ENCODE results near the gene CHD2. TPM values are rescaled to one million over a fixed set of nuclear protein-coding genes. Genes with fewer than 3 reads are reported as not detected.

CHD2 gene
- total RNA-seq, 1 experiment from 2014 or later: 120 TPM

DNA sequence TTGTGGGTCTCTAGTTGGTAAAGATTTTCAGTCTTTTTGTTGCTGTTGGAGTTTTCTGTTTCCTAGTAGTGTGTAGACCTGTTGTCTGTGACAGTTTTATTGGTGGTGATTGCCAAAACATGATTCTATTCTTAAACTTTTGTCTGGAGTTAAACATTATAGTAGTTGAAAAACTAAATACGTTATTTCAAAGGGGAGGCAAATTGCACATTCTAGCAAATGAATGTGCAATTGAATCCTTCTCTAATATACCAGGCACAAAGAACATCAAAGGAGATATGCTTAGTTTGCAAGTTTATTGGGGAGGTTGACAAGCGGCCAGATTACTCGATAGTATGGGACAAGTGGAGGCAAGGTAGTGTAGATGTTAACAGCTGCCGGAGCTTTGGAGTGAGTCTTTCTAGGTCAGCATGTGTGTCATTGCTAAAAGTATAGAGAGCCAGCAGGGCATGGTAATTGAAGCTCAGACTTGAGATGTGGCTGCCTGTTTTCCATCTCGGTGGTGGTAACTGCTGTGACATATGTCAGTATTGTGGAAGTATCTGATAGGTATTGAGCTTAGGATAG, 20.6 kb downstream of the CHD2 start:
- Histone ChIP-seq H2AFZ (no peak overlapping the region), H3K4me3 (peak overlapping the region; percentile 31; the same call in 1 of the 2 replicates), H3K9me3 (ENCODE audit: insufficient read depth, low read depth) (no peaks in the 10 kb centered on the region), H3K4me2 (peak overlapping the region; percentile 75), H3K9me2 (ENCODE audit: insufficient read depth) (no peaks in the 10 kb centered on the region), H3K36me3 (ENCODE audit: low read depth) (peaks cover 55% of the 10 kb centered on the region), H3K4me1 (replicated peaks; ENCODE audit: insufficient read depth) (peaks cover 74% of the 10 kb centered on the region), H3K27me3 (ENCODE audit: insufficient read depth, low read depth) (no peaks in the 10 kb centered on the region), H3F3A (ENCODE audit: insufficient read depth, low read depth) (peaks cover 81% of the 10 kb centered on the region), H3K79me2 (ENCODE audit: low read depth) (peaks cover 92% of the 10 kb centered on the region), H3K27ac (peak overlapping the region; percentile 97), H4K20me1 (ENCODE audit: insufficient read depth) (no peaks in the 10 kb centered on the region)
- intact Hi-C loops (cut with micrococcal nuclease; ENCODE audit: unreplicated experiment): no loop called here
- TF ChIP-seq EZH2 (IDR thresholded peaks at IDR 0.05; ENCODE audit: low read depth) (no peak), CTCF (conservative IDR thresholded peaks at IDR 0.05) (no peak)
- ChIA-PET CTCF (interaction anchor here (1.7 kb wide), 1 partner anchor 123 kb away, joined by 8 read pairs; no protein-coding TSS in a partner anchor), POLR2A (ENCODE audit: unreplicated experiment) (interaction anchor here (0.5 to 0.7 kb wide), 4 partner anchors 10 to 275 kb away, joined by 3 to 7 read pairs (median 4); no protein-coding TSS in a partner anchor)
- no peak for DNase-seq
- no TSS peak for BruUV-seq (replicated peaks)

DNA sequence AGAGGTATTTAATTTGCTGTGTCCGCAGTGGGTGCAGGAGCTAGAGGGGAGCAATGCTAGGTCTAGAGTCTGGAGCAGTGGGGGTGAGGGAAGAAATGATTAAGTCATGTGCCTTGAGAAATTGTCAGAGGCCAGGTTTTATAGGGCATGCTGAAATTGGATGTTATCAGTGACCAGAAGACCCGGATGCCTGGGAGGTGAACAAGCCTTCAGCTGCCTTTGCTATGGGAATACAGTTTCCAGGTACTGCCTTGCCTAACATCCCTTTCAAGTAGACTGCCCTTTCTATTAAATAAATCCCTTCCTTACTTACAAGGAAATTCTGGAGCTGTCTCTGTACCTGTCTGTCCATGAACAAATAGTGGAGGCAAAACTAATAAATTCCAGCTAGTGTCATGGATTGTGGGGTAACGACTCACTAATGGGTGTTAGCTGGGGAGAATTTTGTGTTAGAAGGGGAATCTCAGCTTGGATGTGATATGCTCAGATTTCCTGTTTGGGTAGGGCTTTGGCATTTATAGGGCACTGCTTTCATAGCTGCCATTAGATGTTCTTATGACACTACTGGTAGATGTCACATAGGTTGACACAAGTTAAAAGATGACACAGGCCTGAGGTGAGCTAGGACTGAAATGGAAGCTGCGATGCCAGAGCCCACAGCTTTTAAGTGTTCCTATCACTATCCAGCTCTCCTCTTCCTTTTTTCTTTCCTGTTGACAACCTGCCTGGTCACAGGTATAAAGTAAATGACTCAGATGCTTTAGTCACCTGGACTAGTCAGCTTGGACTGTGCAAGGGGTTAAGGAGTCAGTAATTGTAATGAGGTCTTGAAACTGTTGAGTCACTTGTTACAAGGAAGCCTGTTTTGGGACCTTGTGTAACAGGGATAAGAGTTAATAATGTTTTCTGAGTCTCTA, 21.3 kb downstream of the CHD2 start:
- DNase-seq: peak; percentile 42 to 99
- POLR2A ChIA-PET (ENCODE audit: unreplicated experiment): interaction anchor here (0.5 to 1.2 kb wide), 10 partner anchors 8 to 276 kb away, joined by 3 to 7 read pairs (median 4); no protein-coding TSS in a partner anchor
- Histone ChIP-seq H3K79me2 (ENCODE audit: low read depth) (peaks cover 92% of the 10 kb centered on the region), H3K9me3 (ENCODE audit: insufficient read depth, low read depth) (no peaks in the 10 kb centered on the region), H3K36me3 (ENCODE audit: low read depth) (peaks cover 63% of the 10 kb centered on the region), H3F3A (ENCODE audit: insufficient read depth, low read depth) (peaks cover 73% of the 10 kb centered on the region), H3K4me2 (peak overlapping the region; percentile 75), H3K27ac (peak overlapping the region; percentile 97), H3K4me1 (replicated peaks; ENCODE audit: insufficient read depth) (peaks cover 66% of the 10 kb centered on the region), H4K20me1 (ENCODE audit: insufficient read depth) (no peaks in the 10 kb centered on the region), H3K4me3 (peak overlapping the region; percentile 35; the same call in 1 of the 2 replicates), H3K27me3 (ENCODE audit: insufficient read depth, low read depth) (no peaks in the 10 kb centered on the region), H2AFZ (no peak overlapping the region), H3K9me2 (ENCODE audit: insufficient read depth) (no peaks in the 10 kb centered on the region)
- CTCF ChIA-PET: interaction anchor here (0.7 to 1.7 kb wide), 3 partner anchors 8 to 980 kb away, joined by 3 to 8 read pairs (median 3); no protein-coding TSS in a partner anchor
- TSS peak; percentile 97 for BruUV-seq (replicated peaks)
- intact Hi-C loops (cut with micrococcal nuclease; ENCODE audit: unreplicated experiment): loop anchor here (1.0 kb wide), 1 partner anchor 15 kb away; no protein-coding TSS in a partner anchor
- TF ChIP-seq CTCF (conservative IDR thresholded peaks at IDR 0.05): no peak
- no peak for TF ChIP-seq EZH2 (IDR thresholded peaks at IDR 0.05; ENCODE audit: low read depth)

DNA sequence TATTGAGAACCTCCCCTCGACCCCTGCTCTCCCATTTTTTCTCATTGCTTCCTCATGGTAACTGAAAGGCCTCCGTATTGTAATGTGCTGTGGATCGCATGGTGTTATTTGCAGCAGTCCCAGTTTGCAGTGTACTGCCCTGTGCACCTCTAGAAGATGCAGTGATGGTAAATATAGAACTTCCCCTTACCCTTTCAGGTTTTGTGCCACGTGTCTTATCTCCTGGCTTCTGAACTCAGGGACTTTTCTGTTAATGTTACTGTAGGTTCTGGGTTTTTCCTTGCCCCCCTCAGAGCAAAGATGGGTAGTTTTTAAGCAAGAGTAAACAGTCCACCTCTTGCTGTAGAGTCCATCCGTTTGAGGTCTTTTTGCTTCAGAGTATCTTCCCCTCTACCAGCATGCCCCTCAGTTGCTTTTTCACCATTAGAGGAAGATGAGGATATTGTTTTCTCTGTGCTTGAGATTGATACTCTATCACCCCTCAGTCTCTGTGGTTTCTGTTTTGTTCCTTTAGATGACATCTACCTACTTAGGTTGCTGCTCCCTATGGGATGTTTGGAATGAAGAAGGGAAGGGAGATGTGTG, 22.4 kb downstream of the CHD2 start:
- Histone ChIP-seq H3K27me3 (ENCODE audit: insufficient read depth, low read depth) (no peaks in the 10 kb centered on the region), H3K79me2 (ENCODE audit: low read depth) (peaks cover 92% of the 10 kb centered on the region), H3K4me2 (peak overlapping the region; percentile 75), H3K36me3 (ENCODE audit: low read depth) (peaks cover 68% of the 10 kb centered on the region), H2AFZ (no peak overlapping the region), H3K9me2 (ENCODE audit: insufficient read depth) (no peaks in the 10 kb centered on the region), H3K27ac (peak overlapping the region; percentile 97), H3K9me3 (ENCODE audit: insufficient read depth, low read depth) (no peaks in the 10 kb centered on the region), H3K4me3 (peak overlapping the region; percentile 35; the same call in 1 of the 2 replicates), H4K20me1 (ENCODE audit: insufficient read depth) (no peaks in the 10 kb centered on the region), H3F3A (ENCODE audit: insufficient read depth, low read depth) (peaks cover 63% of the 10 kb centered on the region), H3K4me1 (replicated peaks; ENCODE audit: insufficient read depth) (peaks cover 56% of the 10 kb centered on the region)
- TSS peak; percentile 7 for BruUV-seq (replicated peaks)
- DNase-seq: no peak
- ChIA-PET POLR2A (ENCODE audit: unreplicated experiment) (interaction anchor here (1.0 kb wide), 2 partner anchors 9 to 18 kb away, joined by 4 read pairs; no protein-coding TSS in a partner anchor), CTCF (no interaction called here)
- intact Hi-C loops (cut with micrococcal nuclease; ENCODE audit: unreplicated experiment): loop anchor here (1.0 kb wide), 1 partner anchor 16 kb away; no protein-coding TSS in a partner anchor
- TF ChIP-seq EZH2 (IDR thresholded peaks at IDR 0.05; ENCODE audit: low read depth) (no peak), CTCF (conservative IDR thresholded peaks at IDR 0.05) (no peak)
